Measurements from ENCODE around the gene NDUFAF4.
"Not testable (repeated sequence)": the region's sequence is repeated elsewhere in the genome, so short reads cannot be mapped to it uniquely, and the experiment has no call there.

Gene NDUFAF4

GRCh38 chr6:96898241-96898851 is 655 bp upstream of the NDUFAF4 start:
- DNase-seq: no peak

- DNase-seq: no peak
Measured at GRCh38 chr6:96889146-96889545, 8.5 kb downstream of the NDUFAF4 start.

- no peak for DNase-seq
Measured at GRCh38 chr6:96888745-96889144, 8.9 kb downstream of the NDUFAF4 start.

- no peak for DNase-seq
Measured at GRCh38 chr6:96886519-96886918, 11.2 kb downstream of the NDUFAF4 start.

- not testable (repeated sequence) for DNase-seq
Measured at GRCh38 chr6:96885187-96885631, 12.5 kb downstream of the NDUFAF4 start.

GRCh38 chr6:96878143-96878542 is 19.5 kb downstream of the NDUFAF4 start:
- DNase-seq: no peak

GRCh38 chr6:96876886-96877545 is 20.7 kb downstream of the NDUFAF4 start:
- no peak for DNase-seq

- DNase-seq: no peak
Measured at GRCh38 chr6:96872976-96873375, 24.7 kb downstream of the NDUFAF4 start.

- DNase-seq: no peak
Measured at GRCh38 chr6:96865055-96865405, 32.7 kb downstream of the NDUFAF4 start.

- DNase-seq: no peak
Measured at GRCh38 chr6:96864216-96865054, 33.3 kb downstream of the NDUFAF4 start.

- DNase-seq: no peak
Measured at GRCh38 chr6:96862560-96862959, 35.1 kb downstream of the NDUFAF4 start.

- DNase-seq: no peak
Measured at GRCh38 chr6:96861588-96861987, 36.1 kb downstream of the NDUFAF4 start.

- no peak for DNase-seq
Measured at GRCh38 chr6:96856856-96857255, 40.8 kb downstream of the NDUFAF4 start.

- DNase-seq: no peak
Measured at GRCh38 chr6:96853083-96853482, 44.6 kb downstream of the NDUFAF4 start.

- DNase-seq: no peak
Measured at GRCh38 chr6:96852605-96853004, 45.1 kb downstream of the NDUFAF4 start.

- DNase-seq: no peak
Measured at GRCh38 chr6:96851858-96852257, 45.8 kb downstream of the NDUFAF4 start.

- DNase-seq: no peak
Measured at GRCh38 chr6:96849615-96850014, 48.1 kb downstream of the NDUFAF4 start.

GRCh38 chr6:96844530-96844929 is 53.2 kb downstream of the NDUFAF4 start:
- DNase-seq: no peak

- no peak for DNase-seq
Measured at GRCh38 chr6:96841345-96841744, 56.3 kb downstream of the NDUFAF4 start.

Measured in T1000 (cell line).